CD4-positive, alpha-beta T cell treated with Interleukin-15 for 1 hour (primary cell): Measurements from ENCODE around the gene MESD.

ENCODE experiments used
- DNase-seq: peaks from one replicate; pipeline ENCODE4 v3.0.0-alpha.2; 2020

The MESD gene

GRCh38 chr15:80957556-80957955 is 32.1 kb downstream of the MESD start:
- DNase-seq, result no peak

- peak; percentile 38 for DNase-seq
These were observed 33.8 kb downstream of the MESD start for GRCh38 chr15:80955571-80956452.

GRCh38 chr15:80953953-80954778 is 35.5 kb downstream of the MESD start:
- no peak for DNase-seq

- DNase-seq, result no peak
These were observed 36.3 kb downstream of the MESD start for GRCh38 chr15:80953001-80953952.

GRCh38 chr15:80951941-80952340 is 37.7 kb downstream of the MESD start:
- no peak for DNase-seq

- no peak for DNase-seq
These were observed 39.1 kb downstream of the MESD start for GRCh38 chr15:80950291-80951078.

- DNase-seq, result no peak
These were observed 39.9 kb downstream of the MESD start for GRCh38 chr15:80949756-80950155.

GRCh38 chr15:80948651-80949292 is 40.8 kb downstream of the MESD start:
- DNase-seq, result no peak

- DNase-seq, result no peak
These were observed 43.0 kb downstream of the MESD start for GRCh38 chr15:80946576-80946975.

- DNase-seq, result no peak
These were observed 44.0 kb downstream of the MESD start for GRCh38 chr15:80945605-80946004.

GRCh38 chr15:80944818-80945217 is 44.8 kb downstream of the MESD start:
- DNase-seq, result no peak

- no peak for DNase-seq
These were observed 46.7 kb downstream of the MESD start for GRCh38 chr15:80942746-80943565.

- DNase-seq, result no peak
These were observed 47.4 kb downstream of the MESD start for GRCh38 chr15:80942266-80942665.

GRCh38 chr15:80940851-80941250 is 48.8 kb downstream of the MESD start:
- DNase-seq, result no peak

GRCh38 chr15:80940331-80940730 is 49.3 kb downstream of the MESD start:
- no peak for DNase-seq

- DNase-seq, result no peak
These were observed 50.4 kb downstream of the MESD start for GRCh38 chr15:80939216-80939615.

GRCh38 chr15:80937718-80938117 is 51.9 kb downstream of the MESD start:
- no peak for DNase-seq

GRCh38 chr15:80936288-80937078 is 53.1 kb downstream of the MESD start:
- no peak for DNase-seq

GRCh38 chr15:80934761-80935221 is 54.8 kb downstream of the MESD start:
- no peak for DNase-seq

GRCh38 chr15:80932989-80933388 is 56.6 kb downstream of the MESD start:
- no peak for DNase-seq
